ENCODE data around the gene MET. TPM values are rescaled to one million over a fixed set of nuclear protein-coding genes. Genes with fewer than 3 reads are reported as not detected.

Gene MET
- total RNA-seq, 2 experiments from 2014 or later = 0.63 to 0.91 TPM

DNA sequence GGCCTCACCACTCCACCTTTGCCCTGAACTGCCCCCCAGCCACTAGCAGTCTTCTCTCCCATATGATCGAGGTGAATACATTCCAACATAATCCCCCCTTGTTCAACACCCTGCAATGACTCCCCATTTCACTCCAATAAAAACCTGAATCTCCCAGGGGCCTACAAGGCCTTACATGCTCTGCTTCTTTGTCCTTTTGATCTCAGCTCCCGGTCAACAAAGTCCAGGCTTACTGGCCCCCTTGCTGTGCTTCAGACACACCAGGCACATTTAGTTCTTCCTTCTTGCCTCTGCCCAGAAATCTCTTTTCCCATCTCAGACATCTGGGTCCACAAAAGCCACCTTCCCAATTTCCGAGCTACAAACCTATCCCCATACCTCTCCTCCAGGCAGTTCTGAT lies 14.0 kb downstream of the MET start:
- no peaks in the 10 kb centered on the region for H3K9me3 Mint-ChIP-seq (ENCODE audit: low read depth)
- CTCF ChIA-PET = interaction anchor here (1.3 kb wide), 1 partner anchor 15 kb away, joined by 4 read pairs; no protein-coding TSS in a partner anchor
- no peak for ATAC-seq
- no peaks in the 10 kb centered on the region for H3K4me1 Mint-ChIP-seq
- POLR2A ChIA-PET = no interaction called here
- no peak overlapping the region for H3K27ac Mint-ChIP-seq
- no peak overlapping the region for H3K4me3 Mint-ChIP-seq
- no peaks in the 10 kb centered on the region for H3K36me3 Mint-ChIP-seq (ENCODE audit: low read depth)
- peaks cover 29% of the 10 kb centered on the region for H3K27me3 Mint-ChIP-seq
- no peak for DNase-seq
- intact Hi-C loops (cut with DNase I, micrococcal nuclease) = no loop called here

DNA sequence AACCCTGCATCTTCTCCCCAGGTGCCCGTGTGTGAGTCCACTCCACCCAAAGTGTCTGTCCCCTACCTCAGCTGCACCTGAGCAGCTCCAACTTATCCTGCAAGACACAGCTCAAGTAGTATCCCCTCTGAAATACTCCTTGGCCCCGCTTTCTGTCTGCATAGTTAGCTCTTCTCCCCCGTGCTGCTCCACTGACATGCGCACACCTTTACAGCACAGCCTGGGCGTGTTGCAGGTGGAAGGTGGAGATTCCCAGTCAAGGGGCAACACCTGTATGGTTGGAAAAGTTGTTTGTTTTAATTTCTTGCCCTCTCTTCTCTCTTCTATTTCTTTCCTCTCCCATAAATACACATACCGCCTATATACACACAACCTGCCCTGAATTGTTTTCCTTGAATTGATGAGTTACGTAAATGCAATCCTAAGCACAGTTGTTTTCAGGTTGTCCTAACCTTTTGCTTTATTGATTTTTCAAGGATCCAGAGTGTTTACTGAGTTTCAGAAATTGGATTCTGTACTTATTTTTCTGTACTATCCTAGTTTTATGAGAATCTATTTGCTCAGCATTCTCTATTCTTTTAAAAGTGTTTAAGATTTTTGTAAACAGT lies 14.9 kb downstream of the MET start:
- no peak overlapping the region for H3K4me3 Mint-ChIP-seq
- intact Hi-C loops (cut with DNase I, micrococcal nuclease) = no loop called here
- CTCF ChIA-PET = interaction anchor here (0.6 to 1.3 kb wide), 3 partner anchors 14 to 140 kb away, joined by 3 to 4 read pairs (median 4); no protein-coding TSS in a partner anchor
- POLR2A ChIA-PET = no interaction called here
- H3K4me1 Mint-ChIP-seq = no peaks in the 10 kb centered on the region
- no peak for ATAC-seq
- DNase-seq = no peak
- no peak overlapping the region for H3K27ac Mint-ChIP-seq
- H3K27me3 Mint-ChIP-seq = peaks cover 29% of the 10 kb centered on the region
- H3K36me3 Mint-ChIP-seq (ENCODE audit: low read depth) = no peaks in the 10 kb centered on the region
- no peaks in the 10 kb centered on the region for H3K9me3 Mint-ChIP-seq (ENCODE audit: low read depth)

DNA sequence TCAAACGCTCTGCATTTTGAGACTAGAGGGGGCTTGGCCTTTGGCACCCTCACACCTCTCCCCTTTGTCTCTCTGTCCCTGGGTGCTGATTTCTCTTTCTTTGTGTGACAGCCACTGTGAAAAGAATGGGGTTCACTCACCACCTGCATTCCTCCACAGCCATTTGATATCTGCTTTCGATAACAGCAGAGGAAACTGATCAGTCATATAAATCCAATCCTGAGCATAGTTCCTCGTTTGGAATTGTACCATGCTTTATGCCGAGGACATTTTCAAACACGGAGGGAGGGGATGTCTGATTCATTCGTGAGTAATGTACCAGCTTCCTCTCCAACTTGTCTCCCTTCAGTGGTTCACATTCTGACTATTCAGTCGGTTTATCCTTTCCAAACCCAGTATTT lies 15.8 kb downstream of the MET start:
- ChIA-PET POLR2A (no interaction called here), CTCF (interaction anchor here (0.7 kb wide), 1 partner anchor 54 kb away, joined by 3 read pairs; no protein-coding TSS in a partner anchor)
- no peaks in the 10 kb centered on the region for H3K36me3 Mint-ChIP-seq (ENCODE audit: low read depth)
- H3K27ac Mint-ChIP-seq = no peak overlapping the region
- no peak for DNase-seq
- intact Hi-C loops (cut with DNase I, micrococcal nuclease) = no loop called here
- peaks cover 2% of the 10 kb centered on the region for H3K4me1 Mint-ChIP-seq
- no peaks in the 10 kb centered on the region for H3K9me3 Mint-ChIP-seq (ENCODE audit: low read depth)
- H3K27me3 Mint-ChIP-seq = peaks cover 26% of the 10 kb centered on the region
- ATAC-seq = no peak
- no peak overlapping the region for H3K4me3 Mint-ChIP-seq

DNA sequence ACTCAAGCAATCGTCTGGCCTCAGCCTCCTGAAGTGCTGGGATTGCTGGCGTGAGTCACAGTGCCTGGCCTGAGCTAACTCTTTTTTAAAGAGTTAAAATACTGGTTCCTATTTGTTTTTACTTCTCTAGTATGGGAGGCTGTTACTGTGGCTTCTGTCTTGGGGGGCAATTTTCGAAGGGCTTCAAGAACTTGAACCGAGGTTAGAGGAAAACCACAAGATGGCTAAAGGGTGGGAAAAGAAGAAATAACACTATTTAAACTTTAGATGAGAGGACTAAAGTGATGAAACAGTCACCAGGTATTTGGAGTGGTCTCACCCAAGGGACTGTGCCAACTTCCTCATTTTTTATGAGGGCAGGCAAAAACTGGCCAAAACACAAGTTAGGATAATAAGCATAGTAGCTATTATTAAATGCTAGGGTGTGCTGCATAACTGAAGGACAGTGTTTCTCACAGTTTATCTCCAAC lies 17.8 kb downstream of the MET start:
- intact Hi-C loops (cut with DNase I, micrococcal nuclease) = no loop called here
- peaks cover 2% of the 10 kb centered on the region for H3K4me1 Mint-ChIP-seq
- no peaks in the 10 kb centered on the region for H3K9me3 Mint-ChIP-seq (ENCODE audit: low read depth)
- POLR2A ChIA-PET = no interaction called here
- CTCF ChIA-PET = interaction anchor here (0.6 to 0.8 kb wide), 2 partner anchors 12 to 74 kb away, joined by 3 to 4 read pairs; no protein-coding TSS in a partner anchor
- peaks cover 8% of the 10 kb centered on the region for H3K27me3 Mint-ChIP-seq
- no peak for ATAC-seq
- H3K27ac Mint-ChIP-seq = no peak overlapping the region
- H3K36me3 Mint-ChIP-seq (ENCODE audit: low read depth) = no peaks in the 10 kb centered on the region
- DNase-seq = no peak
- no peak overlapping the region for H3K4me3 Mint-ChIP-seq

DNA sequence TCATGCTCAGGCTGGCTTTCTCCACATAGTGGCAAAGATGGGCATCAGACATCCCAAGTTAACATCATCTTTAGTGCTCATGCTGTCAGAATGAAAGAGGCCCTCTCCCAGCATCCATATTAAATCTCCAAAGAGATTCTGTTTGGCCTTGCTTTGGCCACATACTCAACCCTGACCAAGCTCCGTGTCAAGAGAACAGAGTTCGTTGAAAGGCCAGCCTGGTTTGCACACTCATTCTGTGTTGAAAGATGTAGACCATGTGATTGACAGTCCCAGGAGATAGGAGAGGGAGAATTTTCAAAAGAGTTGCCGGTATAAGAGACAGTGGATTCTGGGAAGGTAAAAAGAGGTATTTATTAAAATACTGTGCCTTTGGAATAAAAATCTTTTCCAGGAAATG lies 19.7 kb downstream of the MET start:
- intact Hi-C loops (cut with DNase I, micrococcal nuclease) = no loop called here
- POLR2A ChIA-PET = no interaction called here
- peaks cover 7% of the 10 kb centered on the region for H3K27me3 Mint-ChIP-seq
- ATAC-seq (no peak), DNase-seq (no peak)
- no peaks in the 10 kb centered on the region for H3K9me3 Mint-ChIP-seq (ENCODE audit: low read depth)
- H3K4me3 Mint-ChIP-seq = no peak overlapping the region
- no peak overlapping the region for H3K27ac Mint-ChIP-seq
- CTCF ChIA-PET = interaction anchor here (0.6 kb wide), 1 partner anchor 78 kb away, joined by 3 read pairs; no protein-coding TSS in a partner anchor
- H3K36me3 Mint-ChIP-seq (ENCODE audit: low read depth) = no peaks in the 10 kb centered on the region
- peaks cover 2% of the 10 kb centered on the region for H3K4me1 Mint-ChIP-seq

DNA sequence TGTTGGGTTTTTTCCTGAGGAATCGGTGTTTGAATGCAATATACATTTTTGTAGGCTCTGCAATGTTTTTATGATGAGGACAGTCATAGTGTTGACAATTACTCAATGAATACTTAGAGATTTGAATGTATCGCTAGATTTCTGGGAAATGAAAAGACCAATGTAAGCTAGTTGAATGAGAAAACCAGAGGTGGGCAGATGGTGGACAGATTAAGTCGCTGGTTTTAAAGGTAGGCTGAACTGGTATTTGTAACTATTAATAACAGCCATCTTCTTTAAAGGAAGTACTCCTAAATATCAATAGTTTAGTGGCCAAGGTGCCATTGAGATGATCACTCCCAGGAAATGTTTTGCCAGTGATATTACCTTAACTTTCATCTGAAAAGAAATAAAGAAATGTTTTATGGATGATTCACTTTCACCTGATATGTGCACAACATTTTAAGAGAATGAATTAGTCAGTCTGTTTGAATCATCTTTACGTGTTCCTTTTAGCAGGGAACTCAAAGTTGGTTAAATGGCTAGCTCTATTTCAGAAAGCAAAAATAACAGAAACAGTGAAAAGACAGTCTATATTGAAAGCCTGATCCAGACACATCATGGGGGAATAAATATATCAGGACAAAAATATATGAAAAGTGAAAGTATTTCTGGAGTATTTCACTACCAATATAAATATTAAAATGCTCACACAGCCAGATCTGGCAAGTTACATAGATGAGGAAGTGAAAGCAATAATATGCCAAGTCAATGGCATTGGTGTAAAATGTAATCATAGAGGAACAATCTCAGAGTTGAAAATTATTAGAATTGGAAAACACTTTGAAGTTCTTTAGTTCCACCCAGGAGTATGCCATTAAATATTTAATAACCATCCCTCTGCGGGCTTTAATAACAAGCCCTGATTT lies 20.7 kb downstream of the MET start:
- CTCF ChIA-PET = interaction anchor here (0.9 kb wide), 1 partner anchor 10 kb away, joined by 4 read pairs; no protein-coding TSS in a partner anchor
- ATAC-seq (no peak), DNase-seq (no peak)
- no peaks in the 10 kb centered on the region for H3K9me3 Mint-ChIP-seq (ENCODE audit: low read depth)
- POLR2A ChIA-PET = no interaction called here
- peaks cover 2% of the 10 kb centered on the region for H3K4me1 Mint-ChIP-seq
- peaks cover 7% of the 10 kb centered on the region for H3K27me3 Mint-ChIP-seq
- intact Hi-C loops (cut with DNase I, micrococcal nuclease) = no loop called here
- H3K4me3 Mint-ChIP-seq = no peak overlapping the region
- no peak overlapping the region for H3K27ac Mint-ChIP-seq
- H3K36me3 Mint-ChIP-seq (ENCODE audit: low read depth) = no peaks in the 10 kb centered on the region

DNA sequence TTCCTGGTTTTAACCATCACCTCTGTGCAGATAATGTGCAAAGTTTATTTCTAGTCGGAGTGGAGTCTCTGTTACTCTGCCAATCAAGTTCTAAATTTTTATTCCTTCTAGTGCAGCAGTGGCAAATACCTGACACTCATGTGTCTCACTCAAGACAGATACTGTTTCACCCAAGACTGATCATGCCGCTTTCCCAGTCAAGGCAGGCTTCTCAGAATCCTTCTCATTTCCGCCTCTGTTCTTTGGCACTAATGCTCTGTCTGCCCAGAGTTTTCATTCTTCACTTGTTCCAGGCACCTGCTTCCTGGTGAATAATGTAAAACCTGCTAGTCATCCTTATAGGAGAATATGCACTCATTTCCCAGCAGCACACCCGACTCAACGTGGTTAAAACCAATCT lies 24.7 kb downstream of the MET start:
- intact Hi-C loops (cut with DNase I, micrococcal nuclease) = no loop called here
- ChIA-PET POLR2A (no interaction called here), CTCF (no interaction called here)
- Mint-ChIP-seq H3K4me3 (no peak overlapping the region), H3K4me1 (peaks cover 2% of the 10 kb centered on the region), H3K9me3 (ENCODE audit: low read depth) (no peaks in the 10 kb centered on the region), H3K27me3 (peaks cover 9% of the 10 kb centered on the region), H3K36me3 (ENCODE audit: low read depth) (no peaks in the 10 kb centered on the region), H3K27ac (no peak overlapping the region)
- ATAC-seq (no peak), DNase-seq (no peak)

DNA sequence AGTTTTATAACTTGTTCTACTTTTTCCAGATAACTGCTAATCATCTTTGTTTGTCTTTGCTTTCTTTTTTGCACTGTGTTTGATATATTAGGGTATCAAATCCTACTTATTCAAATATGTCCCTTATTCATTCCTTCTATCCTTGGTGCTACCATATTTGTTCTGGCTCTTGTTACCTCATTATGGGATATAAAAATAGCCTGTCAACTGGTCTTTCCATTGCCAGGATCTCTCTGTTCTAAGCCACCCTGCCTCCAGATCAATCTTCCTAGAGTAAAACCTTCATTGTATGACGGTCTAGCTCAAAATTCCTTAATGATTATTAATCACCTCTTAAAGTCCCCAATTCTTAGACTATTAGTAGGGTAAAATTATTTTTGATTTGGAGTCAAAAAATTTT lies 25.2 kb downstream of the MET start:
- H3K4me1 Mint-ChIP-seq = peaks cover 2% of the 10 kb centered on the region
- POLR2A ChIA-PET = no interaction called here
- no peaks in the 10 kb centered on the region for H3K9me3 Mint-ChIP-seq (ENCODE audit: low read depth)
- DNase-seq = no peak
- ATAC-seq = no peak
- CTCF ChIA-PET = no interaction called here
- no peak overlapping the region for H3K4me3 Mint-ChIP-seq
- H3K27ac Mint-ChIP-seq = no peak overlapping the region
- H3K36me3 Mint-ChIP-seq (ENCODE audit: low read depth) = no peaks in the 10 kb centered on the region
- intact Hi-C loops (cut with DNase I, micrococcal nuclease) = no loop called here
- H3K27me3 Mint-ChIP-seq = peaks cover 9% of the 10 kb centered on the region

DNA sequence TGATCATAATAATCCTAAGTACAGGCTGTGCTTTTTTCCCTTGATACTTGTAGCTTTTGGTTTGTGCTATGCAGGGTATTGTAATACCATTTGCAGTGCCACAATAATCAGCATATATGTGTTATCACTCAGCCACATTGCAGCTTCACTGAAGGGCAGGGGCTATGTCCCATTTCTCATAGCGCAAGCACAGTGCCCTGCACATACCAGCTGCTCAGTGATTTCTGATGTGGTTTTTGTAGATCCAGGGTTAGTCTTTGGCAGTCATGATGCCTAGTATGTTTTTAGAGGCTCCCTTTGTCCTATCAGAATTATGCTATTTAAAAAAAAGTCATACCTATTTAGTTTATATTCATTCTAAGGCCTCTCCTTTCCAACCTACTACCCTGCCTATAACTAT lies 25.8 kb downstream of the MET start:
- no peak overlapping the region for H3K4me3 Mint-ChIP-seq
- POLR2A ChIA-PET = no interaction called here
- DNase-seq = no peak
- H3K4me1 Mint-ChIP-seq = peaks cover under 1% of the 10 kb centered on the region
- no peak for ATAC-seq
- H3K9me3 Mint-ChIP-seq (ENCODE audit: low read depth) = no peaks in the 10 kb centered on the region
- CTCF ChIA-PET = no interaction called here
- H3K27ac Mint-ChIP-seq = no peak overlapping the region
- no peaks in the 10 kb centered on the region for H3K36me3 Mint-ChIP-seq (ENCODE audit: low read depth)
- intact Hi-C loops (cut with DNase I, micrococcal nuclease) = no loop called here
- H3K27me3 Mint-ChIP-seq = peaks cover 11% of the 10 kb centered on the region

DNA sequence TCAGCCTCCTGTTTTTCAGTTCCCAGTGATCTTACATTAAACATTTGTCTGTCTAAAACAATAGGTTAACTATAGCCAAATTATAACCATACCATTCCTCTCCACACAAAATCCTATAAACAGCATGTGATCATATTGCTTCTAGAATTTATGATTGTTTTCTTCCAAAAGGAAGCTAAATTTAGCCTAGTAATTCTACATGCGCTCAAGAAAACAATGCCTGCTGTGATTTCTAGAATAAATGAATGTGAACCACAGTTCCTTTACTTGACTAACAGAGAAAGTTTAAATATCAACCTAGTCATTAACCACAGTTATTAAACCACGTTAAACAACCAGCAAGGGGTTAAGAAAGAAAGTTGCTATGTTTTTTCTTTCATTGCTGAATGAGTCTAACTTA lies 26.4 kb downstream of the MET start:
- ATAC-seq (no peak), DNase-seq (no peak)
- intact Hi-C loops (cut with DNase I, micrococcal nuclease) = no loop called here
- Mint-ChIP-seq H3K27me3 (peaks cover 15% of the 10 kb centered on the region), H3K36me3 (ENCODE audit: low read depth) (no peaks in the 10 kb centered on the region), H3K4me1 (no peaks in the 10 kb centered on the region), H3K27ac (no peak overlapping the region), H3K4me3 (no peak overlapping the region), H3K9me3 (ENCODE audit: low read depth) (no peaks in the 10 kb centered on the region)
- POLR2A ChIA-PET = no interaction called here
- CTCF ChIA-PET = interaction anchor here (1.0 kb wide), 1 partner anchor 64 kb away, joined by 3 read pairs; no protein-coding TSS in a partner anchor

DNA sequence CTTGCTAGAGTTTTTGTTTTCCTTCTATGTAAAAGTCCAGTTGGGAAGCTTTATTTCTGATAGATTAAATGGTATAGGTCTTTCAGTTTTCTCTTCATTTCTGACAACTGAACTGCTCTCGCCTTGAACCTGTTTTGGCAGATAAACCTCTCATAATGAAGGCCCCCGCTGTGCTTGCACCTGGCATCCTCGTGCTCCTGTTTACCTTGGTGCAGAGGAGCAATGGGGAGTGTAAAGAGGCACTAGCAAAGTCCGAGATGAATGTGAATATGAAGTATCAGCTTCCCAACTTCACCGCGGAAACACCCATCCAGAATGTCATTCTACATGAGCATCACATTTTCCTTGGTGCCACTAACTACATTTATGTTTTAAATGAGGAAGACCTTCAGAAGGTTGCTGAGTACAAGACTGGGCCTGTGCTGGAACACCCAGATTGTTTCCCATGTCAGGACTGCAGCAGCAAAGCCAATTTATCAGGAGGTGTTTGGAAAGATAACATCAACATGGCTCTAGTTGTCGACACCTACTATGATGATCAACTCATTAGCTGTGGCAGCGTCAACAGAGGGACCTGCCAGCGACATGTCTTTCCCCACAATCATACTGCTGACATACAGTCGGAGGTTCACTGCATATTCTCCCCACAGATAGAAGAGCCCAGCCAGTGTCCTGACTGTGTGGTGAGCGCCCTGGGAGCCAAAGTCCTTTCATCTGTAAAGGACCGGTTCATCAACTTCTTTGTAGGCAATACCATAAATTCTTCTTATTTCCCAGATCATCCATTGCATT lies 27.1 kb downstream of the MET start:
- POLR2A ChIA-PET = no interaction called here
- Mint-ChIP-seq H3K4me1 (no peaks in the 10 kb centered on the region), H3K27ac (no peak overlapping the region), H3K9me3 (ENCODE audit: low read depth) (no peaks in the 10 kb centered on the region), H3K36me3 (ENCODE audit: low read depth) (no peaks in the 10 kb centered on the region), H3K27me3 (peaks cover 19% of the 10 kb centered on the region), H3K4me3 (no peak overlapping the region)
- ATAC-seq (no peak), DNase-seq (no peak)
- intact Hi-C loops (cut with DNase I, micrococcal nuclease) = no loop called here
- CTCF ChIA-PET = interaction anchor here (1.0 kb wide), 1 partner anchor 63 kb away, joined by 3 read pairs; no protein-coding TSS in a partner anchor
